ELF-1 (cell line): ENCODE measurements around the gene CEP85.
"Not testable (repeated sequence)": the region's sequence is repeated elsewhere in the genome, so short reads cannot be mapped to it uniquely, and the experiment has no call there.

ENCODE experiments used
- DNase-seq: peaks from one replicate; pipeline ENCODE4 v3.0.0-alpha.2; 2016; ENCODE audit warnings: low read depth, low spot score

Gene CEP85

DNA sequence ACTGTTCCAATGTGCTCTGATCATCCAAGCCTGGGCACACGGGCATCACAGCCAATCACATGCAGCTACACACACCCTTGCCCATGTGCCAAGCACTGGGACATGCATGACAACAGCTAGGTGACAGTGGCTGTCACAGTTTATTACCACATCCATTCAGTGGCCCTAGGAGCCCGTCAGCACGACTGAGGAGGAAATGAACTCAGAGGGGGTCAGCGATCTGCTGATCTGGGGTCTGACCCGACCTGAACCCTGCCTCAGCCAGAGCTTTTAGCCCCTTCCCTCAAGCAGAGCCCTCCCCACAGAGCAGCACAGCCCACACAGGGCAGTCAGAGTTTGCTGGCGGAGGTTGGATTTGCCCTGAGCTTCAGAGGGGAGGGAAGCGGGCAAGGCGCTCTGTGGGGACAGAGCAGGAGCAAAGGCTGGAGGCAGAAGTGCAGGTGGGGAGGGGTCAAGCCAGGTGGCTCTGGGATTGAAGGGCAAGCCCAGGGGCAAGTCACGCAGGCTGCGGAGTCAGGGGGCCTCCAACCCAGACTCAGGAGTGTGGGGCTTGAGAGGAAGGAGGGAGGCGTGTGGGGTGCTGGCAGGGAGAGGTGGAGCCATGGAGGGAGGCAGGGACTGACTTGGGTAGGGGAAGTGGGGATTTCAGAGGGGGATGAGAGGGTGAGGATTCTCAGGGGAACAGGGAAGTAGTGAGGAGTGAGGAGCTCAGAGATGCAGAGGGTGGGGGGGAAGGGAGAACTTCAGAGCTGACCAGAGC is 56.3 kb downstream of the CEP85 start:
- peak; percentile 45 for DNase-seq

DNA sequence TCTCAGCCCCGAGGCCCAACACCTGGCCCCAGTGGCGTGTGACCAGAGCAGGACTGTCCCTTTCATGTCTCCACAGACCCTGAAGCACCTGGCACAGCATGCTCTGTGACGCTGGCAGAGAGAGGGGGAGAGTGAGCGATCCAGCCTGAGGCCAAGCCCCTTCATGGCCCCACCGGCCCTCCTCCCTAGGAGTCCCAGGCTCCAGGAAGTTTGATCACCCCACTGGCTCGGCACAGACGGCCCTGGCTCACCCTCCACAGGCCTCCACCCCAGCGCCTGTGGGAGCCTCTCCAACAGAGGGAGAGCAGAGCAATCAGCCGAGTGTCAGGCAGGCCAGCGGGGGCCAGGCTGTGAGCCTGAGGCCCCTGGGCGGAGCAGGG is 56.9 kb downstream of the CEP85 start:
- peak; percentile 68 for DNase-seq

DNA sequence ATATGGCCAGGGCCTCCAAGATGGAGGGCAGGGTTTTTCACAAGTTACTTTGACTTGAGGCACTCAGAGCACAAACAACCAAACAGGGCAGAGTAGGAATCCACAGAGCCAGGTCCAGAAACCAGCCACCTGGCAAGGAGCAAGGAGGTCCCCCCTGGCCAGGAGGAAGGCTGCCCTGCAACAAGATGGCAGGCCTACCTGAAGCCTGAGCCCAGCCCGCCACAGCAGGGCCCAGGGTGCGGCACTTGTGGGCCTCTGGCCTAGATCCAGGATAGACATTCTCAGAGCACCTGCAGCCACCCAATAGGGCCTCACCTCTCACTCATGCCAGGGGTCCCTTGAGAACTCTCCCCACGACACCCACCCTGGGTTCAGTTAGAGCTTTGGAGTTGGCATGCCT is 57.4 kb downstream of the CEP85 start:
- DNase-seq = no peak

DNA sequence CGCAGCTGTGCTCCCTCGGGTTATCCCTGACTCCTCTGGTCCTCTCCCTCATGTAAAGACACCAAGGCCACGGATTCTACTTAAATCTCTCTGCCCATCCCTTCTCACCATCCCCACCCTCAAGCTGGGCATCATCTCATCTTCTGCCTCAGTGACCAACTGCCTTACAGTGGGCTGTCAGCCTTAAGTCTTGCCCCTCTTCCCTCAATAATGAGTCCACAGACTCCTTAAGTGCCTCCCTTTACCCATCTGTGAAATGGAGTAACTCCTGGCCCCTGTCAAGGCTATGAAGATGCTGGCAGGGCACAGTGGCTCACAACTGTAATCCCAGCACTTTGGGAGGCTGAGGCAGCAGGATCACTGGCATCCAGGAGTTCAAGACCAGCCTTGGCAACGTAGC is 57.9 kb downstream of the CEP85 start:
- no peak for DNase-seq

DNA sequence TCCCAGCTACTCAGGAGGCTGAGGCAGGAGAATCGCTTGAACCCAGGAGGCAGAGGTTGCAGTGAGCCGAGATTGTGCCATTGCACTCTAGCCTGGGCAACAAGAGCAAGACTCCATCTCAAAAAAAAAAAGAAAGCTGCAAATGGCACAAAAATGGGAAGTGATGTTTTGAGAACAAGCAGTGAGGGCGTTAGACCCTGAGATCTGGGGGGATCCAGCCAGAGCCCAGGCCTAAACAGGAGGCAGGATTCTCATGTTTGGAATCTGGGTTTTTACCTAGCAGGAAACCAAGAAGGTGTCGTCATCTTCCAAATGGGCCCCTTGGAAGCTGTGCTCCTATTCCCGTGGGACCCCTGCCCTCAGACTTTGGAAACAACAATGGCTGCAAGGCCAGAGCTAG is 58.7 kb downstream of the CEP85 start:
- DNase-seq = not testable (repeated sequence)

DNA sequence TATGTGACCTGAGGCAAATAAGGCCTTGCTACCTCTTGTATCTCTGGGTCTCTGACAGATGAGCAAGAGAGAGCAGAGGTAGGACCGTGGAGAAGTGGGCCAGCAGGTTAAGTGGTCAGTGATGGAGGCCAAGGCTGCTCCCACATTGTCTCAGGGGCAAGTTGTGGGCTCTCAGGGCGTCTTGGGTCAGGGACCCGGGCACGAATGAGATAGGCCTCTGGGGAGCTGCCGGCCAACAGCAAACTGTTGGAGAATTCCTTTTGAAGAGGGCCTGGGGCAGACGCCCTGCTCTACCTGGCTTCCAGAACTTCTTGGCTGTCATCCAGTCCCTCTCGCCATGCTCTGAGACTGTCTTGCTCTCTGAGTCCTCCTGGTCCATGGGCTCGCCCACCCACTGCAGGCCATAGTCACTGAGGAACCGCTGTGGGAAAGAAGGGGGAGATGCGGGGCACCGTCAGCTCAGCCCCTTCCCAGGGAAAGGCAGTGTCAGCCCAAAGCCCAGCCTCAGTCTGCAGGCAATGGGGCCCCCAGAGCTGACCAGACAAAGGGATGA is 60.0 kb downstream of the CEP85 start:
- no peak for DNase-seq

DNA sequence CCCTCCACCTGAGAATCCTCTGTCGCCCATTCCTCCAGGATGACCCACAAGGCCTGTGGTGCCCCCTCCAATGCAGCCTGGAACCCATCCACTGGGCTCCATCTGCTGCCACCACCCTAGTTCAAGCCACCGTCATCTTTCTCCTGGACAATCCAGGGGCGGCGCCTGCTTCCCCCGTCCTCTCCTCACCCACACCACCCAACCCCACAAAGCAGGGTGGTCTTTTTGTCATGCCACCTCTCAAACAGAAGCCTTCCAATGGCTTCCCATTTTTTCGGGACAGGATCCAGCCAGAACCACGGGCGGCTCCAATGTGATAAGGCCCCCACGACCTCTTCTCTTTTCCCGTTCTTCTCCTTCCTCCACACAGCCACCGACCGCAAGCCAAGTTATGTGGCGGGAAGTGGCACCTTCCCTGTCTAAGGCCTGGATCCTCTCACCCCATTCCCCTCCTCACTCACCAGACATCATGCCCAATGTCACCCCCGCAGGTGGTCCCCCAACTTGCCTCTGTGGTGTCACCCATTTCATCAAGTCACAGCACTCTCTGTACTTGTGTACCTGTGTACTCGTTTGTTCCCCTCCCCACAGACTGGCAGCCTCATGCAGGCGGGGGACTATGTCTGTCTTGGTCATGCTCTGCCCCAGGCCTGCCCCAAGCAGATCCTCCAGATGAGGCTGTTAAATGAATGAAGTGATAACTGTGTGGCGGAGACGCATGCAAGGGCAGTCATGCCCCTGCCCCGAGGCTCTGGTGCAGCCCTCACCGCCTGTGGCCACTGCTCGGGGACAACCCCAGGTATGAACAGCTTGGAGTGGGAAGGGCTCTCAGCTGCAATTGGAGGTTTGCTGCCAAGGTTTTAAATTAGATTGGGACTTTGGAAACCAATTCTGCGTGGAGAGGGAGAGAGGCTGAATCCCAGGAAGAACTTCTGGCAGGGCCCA is 61.5 kb downstream of the CEP85 start:
- no peak for DNase-seq

DNA sequence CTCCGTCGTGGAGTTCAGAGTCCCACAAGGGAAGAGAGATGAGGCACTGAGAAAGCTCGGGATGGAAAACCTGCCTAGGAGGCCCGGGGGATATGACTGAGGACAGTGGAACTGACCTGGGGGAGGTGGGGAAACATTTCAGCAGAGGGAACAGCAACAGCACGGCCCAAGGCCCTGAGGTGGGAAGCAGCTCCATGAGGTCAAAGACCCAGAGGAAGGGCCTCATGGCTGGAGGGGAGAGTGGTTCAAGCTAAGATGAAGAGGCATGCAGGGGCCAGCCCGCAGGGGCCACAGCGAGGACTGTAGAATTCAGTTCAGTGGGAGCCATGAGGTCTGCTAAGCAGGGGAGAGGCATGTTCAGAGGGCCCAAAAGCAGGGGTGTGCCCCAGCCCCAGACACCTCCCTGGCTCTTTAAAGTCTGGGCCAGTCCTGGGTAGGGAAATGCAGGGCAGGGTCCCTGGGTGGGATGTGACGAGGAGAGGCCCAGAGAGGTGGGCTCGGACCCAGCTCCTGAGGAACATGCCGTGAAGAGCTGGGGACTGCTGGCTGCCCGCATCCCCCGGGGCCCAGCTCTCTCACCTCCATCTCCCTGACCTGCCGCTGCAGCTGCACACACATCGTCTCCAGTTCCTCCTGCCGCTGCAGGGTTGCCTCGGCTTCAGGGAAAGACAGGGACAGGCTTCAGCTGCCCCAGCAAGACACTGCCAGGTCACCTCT is 62.5 kb downstream of the CEP85 start:
- DNase-seq = no peak

DNA sequence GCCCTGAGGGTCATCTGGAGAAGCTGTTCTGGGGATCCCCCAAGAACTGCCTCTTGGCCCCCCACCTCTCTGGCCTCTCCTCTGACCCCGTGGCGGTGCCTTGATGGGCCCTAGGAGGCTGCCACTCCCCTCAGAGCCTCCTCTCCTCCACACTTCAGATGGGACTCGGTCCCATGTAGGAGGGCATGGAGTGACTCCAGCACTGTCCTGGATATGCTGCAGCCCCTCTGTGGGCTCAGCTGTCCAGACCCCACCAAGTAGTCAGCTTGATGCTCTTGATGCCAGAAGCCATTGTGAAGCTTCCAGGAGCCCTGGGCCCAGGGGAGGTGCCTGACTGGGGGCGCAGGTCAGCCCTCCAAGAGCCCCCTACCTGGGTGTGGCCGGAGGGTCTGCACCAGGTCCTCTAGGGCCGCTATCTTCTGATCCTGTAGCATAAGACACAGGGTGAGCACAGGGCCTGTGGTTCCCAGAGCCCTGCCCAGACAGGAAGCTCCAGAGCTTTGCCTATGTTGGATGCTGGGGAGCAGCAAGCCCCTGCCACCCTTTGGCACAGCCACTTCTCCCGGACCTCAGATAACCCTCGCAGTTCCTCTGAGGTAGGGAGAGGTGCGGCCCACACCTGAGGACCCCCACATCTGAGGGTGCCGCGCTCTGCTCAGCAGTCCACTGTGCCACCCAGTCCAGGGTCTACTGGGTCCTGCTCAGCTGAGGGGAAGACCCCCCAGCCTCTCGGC is 63.2 kb downstream of the CEP85 start:
- DNase-seq = no peak

DNA sequence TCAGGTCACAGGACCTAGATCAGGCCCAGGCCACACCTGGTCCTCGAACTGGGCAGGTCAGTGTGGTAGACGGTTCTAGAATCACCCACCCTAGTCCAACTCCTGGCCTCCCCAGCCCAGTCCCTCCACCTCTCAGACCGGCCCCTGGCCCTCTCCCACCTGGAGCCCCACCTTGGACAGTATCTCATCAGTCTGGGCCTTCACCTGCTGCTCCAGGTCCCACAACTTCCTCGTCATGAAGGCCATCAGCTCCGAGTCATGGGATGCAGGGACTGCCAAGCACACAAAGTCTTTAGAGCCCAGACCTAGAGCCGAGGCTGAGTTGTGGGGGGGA is 63.8 kb downstream of the CEP85 start:
- no peak for DNase-seq

DNA sequence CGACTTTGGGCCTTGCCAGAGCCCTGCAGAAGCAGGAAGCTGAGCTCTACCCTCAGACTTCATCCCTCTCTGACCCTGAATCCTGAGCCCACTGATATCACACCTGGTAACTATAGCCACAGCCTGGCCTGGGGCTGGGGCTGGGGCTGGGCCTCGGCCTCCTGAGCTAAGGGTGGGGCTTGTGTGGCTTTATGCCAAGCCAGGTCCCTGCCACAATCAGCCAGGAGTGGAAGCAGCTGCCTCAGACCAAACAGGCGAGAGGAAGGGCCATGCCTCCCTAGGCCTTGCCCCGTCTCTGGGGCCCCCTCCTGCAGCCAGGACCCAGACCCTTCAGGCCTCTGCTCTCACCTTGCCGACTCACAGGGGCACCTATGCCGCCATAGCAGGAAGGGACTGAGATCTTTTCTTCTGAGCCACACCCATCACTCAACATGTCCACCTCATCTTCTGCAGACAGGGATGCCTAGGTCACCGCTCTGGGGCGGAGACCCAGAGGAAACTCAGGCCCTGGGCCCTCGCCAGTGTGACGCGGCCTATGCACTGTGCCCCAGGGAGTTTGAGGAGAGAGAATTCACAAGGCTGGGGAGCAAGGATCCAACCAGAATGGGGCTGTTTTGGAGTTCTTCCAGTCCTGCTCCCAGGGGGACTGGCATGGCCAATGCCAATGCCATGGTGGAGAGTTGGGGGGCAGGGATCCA is 66.7 kb downstream of the CEP85 start:
- DNase-seq = no peak

DNA sequence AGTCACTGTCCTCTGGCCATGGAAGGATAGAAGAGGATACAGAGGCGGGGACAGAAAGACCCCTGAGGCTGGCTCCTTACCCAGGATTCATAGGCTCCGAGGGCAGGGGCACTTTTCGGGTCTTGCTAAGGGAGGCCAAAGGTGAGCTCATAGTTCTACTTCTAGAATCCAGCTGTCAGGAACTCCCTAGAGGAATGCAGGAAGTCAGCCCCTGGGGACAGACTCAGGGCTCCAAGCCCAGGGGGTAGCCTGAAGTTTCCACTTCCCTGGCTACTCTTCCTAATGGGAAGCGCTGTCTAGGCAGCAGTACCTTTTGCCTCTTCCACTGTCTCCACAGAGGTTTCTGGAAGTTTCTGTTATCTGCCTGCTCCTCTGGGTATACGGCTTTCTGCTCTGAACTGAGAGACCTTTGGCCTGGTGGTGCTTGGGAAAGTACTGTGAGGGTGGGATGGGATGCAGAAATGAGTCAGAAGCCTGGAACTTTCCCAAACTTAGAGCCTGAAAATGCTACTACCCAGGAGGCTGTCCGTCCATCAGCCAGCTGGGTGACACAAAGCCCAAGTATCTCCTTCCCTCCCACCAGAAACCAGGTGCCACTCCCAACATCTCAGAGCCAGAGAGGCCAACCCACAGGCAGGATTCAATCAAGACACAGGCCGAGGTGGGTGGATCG is 68.9 kb downstream of the CEP85 start:
- peak; percentile 67 for DNase-seq

DNA sequence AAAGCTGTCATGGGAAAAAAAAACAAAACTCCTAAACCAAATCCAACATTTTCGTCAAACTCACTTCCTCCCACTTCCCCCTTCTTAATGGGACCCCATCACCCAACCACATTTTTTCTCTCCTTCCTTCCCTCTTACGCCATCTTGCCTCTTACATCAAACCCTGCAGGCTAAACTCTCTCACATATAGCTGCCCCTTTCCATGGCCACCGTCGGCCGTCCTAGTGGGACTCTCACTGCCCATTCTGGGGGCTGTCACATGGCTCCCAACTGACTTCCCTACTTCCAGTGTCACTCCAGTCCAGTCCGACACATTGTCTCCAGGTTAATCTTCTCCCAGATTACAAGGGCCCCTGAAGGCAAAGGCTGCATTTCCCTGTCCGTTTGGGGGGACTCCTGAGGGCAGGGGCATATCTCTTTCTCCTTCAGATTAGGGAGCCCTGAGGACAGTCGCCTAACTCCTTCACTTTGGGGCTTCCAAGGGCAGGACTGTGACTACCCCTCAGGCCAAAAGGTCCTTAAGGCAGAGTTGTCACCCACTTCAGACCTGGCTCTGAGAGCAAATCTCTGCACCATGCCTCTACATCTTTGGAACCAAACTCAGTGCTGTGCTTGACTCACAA is 71.8 kb downstream of the CEP85 start:
- no peak for DNase-seq

DNA sequence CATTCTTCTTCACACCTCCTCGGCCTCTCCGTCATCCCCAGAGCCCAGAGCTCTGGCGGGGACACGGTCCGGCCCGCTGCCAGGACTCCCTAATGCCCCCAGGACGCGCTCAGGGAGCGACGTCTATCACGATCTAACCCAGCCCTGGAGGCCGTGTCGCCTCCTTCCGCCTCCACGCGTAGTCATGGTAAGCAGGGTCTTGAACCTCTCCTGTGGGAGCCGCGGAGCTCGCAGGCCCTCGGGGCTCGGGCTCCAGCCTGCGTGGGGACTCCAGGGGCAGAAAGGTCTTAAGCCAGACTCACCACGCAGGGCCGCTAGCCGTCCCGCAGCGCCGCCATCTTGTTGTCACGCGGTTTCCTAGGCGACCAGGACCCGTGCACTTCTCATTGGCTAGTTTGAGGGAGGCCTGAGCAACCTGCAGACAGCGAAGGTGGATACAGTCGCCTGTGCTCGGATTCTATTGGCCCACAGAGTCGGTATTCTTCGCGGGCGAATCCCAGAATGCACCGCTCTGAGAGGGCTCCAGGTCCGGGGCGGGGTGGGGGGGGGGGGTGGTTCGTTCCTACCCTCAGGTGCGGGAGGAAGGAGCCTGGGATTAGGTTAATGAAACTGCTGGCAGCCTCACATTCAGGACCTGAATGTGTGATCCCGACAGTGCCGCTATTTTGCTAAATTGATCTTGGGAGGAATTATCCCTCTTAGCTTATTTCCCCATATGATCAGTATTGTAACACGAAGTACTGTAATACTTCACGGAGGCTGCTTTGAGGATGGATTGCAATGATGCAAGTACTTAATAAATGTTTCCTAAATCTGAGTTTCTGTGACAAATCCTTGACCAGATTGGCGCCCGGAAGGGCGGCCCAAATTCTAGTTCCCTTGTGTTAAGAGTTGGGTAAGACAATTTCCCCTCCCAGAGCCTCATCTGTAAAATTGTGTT is 72.6 kb downstream of the CEP85 start, which contains the start of gene UBXN11:
UBXN11 (minus strand) TSS at position 347 of the 940 bp plus-strand sequence. CDS start 3,753 bp downstream, outside the sequence.
- peak; percentile 97 for DNase-seq

DNA sequence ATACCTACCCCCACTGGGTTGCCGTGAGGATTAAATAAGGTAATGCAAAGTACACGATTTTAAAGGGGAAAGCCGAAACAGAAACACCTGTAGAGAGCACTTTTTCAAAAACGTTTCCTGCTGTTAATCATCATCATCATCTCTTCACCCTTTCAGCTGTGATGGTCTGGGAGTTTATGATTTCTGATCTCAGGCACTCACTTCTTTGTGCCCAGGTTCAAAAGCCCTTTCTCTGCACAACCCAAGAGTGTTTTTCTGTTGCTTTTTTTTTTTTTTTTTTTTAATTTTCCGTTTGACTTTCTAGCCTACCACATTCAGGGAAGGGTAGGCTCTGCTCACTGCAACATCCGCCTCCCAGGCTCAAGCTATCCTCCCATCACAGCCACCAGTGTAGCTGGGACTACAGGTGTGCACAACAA is 73.4 kb downstream of the CEP85 start:
- DNase-seq = no peak

DNA sequence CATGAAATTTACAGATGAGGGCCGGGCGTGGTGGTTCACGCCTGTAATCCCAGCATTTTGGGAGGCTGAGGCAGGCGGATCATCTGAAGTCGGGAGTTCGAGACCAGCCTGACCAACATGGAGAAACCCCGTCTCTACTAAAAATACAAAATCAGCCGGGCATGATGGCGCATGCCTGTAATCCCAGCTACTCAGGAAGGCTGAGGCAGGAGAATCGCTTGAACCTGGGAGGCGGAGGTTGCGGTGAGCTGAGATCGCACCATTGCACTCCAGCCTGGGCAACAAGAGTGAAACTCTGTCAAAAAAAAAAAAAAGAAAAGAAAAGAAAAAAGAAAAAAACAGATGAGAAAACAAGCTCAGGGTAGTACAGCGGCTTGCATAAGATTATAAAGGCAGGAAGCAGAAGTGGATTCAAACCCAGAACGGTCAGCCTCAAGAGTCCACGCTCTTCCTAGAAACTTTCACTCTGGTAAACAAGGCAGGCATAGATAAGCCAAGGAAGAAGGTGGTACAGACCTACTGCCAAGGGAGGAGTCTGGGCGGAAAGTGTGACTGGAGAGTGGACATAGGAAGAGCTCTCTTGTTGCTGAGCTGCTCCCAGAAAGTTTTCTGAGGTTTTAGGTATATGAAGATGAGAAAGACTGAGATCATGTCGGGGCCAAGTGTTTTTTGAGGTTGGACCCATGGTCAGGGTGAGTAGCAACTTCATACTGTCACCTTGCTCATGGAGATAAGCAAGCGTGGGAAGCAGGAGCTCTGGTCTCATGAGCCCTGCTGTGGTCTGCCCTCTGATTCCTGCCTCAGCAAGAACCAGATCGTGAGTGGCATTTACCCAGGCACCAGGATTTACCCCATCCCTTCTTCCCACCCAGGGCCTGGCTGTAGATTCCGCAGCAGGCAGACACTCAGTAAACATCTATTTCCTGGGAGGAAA is 74.2 kb downstream of the CEP85 start:
- DNase-seq = not testable (repeated sequence)

DNA sequence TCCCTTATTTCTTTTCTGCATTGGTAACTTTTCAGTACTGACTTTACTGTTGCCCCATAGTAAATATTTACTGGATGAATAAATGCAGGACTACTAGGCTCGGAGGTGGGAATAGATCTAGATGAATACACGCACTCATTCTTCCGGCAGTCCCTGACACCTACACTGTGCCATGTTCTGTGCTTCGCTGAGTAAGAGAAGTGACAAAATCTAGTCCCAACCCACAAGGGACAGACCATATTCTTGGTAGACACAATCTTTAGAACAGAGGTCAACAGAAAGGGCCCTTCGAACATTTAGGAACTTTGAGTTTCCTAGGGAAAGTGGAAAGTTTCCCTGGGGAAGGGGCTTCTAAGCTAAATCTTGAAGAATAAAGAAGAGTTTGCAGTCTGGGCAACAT is 80.5 kb downstream of the CEP85 start:
- no peak for DNase-seq
